ENCODE measurements around the gene CLCN4. TPM values are rescaled to one million over a fixed set of nuclear protein-coding genes. Genes with fewer than 3 reads are reported as not detected.

Gene CLCN4
- total and polyA plus RNA-seq, 10 of the 15 experiments (the other 5 are each of a cell fraction or from before 2014, with no cell fraction given): 0.90 to 6.9 (median 2.9) TPM

DNA sequence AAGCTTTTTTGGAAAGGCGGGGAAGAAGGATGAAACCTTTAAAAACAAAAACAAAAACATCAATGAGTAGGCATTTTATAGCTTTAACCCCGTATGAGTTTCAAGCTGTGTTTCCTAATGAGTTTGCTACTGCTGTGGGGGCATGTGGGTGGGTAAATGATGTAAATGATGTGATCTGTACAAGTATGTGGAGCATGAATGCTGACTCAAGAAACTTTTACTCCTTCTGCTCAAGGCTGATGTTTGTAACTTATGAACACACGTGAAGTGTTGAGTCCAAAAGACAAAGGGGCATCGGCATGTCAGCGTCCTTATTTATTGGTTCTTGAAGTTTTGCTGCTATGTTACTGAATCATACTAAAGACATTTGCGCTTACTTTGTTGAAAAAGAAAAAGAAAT, 76.9 kb downstream of the CLCN4 start (continued):
- TF ChIP-seq, protein P1, sequence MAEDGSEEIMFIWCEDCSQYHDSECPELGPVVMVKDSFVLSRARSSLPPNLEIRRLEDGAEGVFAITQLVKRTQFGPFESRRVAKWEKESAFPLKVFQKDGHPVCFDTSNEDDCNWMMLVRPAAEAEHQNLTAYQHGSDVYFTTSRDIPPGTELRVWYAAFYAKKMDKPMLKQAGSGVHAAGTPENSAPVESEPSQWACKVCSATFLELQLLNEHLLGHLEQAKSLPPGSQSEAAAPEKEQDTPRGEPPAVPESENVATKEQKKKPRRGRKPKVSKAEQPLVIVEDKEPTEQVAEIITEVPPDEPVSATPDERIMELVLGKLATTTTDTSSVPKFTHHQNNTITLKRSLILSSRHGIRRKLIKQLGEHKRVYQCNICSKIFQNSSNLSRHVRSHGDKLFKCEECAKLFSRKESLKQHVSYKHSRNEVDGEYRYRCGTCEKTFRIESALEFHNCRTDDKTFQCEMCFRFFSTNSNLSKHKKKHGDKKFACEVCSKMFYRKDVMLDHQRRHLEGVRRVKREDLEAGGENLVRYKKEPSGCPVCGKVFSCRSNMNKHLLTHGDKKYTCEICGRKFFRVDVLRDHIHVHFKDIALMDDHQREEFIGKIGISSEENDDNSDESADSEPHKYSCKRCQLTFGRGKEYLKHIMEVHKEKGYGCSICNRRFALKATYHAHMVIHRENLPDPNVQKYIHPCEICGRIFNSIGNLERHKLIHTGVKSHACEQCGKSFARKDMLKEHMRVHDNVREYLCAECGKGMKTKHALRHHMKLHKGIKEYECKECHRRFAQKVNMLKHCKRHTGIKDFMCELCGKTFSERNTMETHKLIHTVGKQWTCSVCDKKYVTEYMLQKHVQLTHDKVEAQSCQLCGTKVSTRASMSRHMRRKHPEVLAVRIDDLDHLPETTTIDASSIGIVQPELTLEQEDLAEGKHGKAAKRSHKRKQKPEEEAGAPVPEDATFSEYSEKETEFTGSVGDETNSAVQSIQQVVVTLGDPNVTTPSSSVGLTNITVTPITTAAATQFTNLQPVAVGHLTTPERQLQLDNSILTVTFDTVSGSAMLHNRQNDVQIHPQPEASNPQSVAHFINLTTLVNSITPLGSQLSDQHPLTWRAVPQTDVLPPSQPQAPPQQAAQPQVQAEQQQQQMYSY (CRISPR knock-in tag; IDR thresholded peaks at IDR 0.05): no peak
- TF ChIP-seq, protein P2, sequence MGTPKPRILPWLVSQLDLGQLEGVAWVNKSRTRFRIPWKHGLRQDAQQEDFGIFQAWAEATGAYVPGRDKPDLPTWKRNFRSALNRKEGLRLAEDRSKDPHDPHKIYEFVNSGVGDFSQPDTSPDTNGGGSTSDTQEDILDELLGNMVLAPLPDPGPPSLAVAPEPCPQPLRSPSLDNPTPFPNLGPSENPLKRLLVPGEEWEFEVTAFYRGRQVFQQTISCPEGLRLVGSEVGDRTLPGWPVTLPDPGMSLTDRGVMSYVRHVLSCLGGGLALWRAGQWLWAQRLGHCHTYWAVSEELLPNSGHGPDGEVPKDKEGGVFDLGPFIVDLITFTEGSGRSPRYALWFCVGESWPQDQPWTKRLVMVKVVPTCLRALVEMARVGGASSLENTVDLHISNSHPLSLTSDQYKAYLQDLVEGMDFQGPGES (IDR thresholded peaks at IDR 0.05): no peak
- TF ChIP-seq ZNF274 (IDR thresholded peaks at IDR 0.05; ENCODE audit: insufficient read depth, insufficient read length) (no peak), BCL11A (IDR thresholded peaks at IDR 0.05; ENCODE audit: low read depth, low read length) (no peak), FOS (IDR thresholded peaks at IDR 0.05; ENCODE audit: borderline replicate concordance, extremely low read depth, insufficient read length) (no peak), NFYA (IDR thresholded peaks at IDR 0.05; ENCODE audit: borderline replicate concordance, low read depth, low read length) (no peak), GATAD2B (conservative IDR thresholded peaks at IDR 0.05; ENCODE audit: low read depth) (no peak), STAT1 (conservative IDR thresholded peaks at IDR 0.05) (no peak), CREB1 (IDR thresholded peaks at IDR 0.05; ENCODE audit: low read depth) (no peak), SUPT20H (IDR thresholded peaks at IDR 0.05; ENCODE audit: borderline replicate concordance, control insufficient read depth, low read depth, low read length) (no peak)
- TF ChIP-seq, protein P3, sequence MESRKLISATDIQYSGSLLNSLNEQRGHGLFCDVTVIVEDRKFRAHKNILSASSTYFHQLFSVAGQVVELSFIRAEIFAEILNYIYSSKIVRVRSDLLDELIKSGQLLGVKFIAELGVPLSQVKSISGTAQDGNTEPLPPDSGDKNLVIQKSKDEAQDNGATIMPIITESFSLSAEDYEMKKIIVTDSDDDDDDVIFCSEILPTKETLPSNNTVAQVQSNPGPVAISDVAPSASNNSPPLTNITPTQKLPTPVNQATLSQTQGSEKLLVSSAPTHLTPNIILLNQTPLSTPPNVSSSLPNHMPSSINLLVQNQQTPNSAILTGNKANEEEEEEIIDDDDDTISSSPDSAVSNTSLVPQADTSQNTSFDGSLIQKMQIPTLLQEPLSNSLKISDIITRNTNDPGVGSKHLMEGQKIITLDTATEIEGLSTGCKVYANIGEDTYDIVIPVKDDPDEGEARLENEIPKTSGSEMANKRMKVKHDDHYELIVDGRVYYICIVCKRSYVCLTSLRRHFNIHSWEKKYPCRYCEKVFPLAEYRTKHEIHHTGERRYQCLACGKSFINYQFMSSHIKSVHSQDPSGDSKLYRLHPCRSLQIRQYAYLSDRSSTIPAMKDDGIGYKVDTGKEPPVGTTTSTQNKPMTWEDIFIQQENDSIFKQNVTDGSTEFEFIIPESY (IDR thresholded peaks at IDR 0.05): no peak
- TF ChIP-seq, protein P4, sequence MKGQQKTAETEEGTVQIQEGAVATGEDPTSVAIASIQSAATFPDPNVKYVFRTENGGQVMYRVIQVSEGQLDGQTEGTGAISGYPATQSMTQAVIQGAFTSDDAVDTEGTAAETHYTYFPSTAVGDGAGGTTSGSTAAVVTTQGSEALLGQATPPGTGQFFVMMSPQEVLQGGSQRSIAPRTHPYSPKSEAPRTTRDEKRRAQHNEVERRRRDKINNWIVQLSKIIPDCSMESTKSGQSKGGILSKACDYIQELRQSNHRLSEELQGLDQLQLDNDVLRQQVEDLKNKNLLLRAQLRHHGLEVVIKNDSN (IDR thresholded peaks at IDR 0.05; ENCODE audit: borderline replicate concordance, extremely low read length, insufficient read depth, low read depth, low read length): no peak
- TF ChIP-seq, protein P5, sequence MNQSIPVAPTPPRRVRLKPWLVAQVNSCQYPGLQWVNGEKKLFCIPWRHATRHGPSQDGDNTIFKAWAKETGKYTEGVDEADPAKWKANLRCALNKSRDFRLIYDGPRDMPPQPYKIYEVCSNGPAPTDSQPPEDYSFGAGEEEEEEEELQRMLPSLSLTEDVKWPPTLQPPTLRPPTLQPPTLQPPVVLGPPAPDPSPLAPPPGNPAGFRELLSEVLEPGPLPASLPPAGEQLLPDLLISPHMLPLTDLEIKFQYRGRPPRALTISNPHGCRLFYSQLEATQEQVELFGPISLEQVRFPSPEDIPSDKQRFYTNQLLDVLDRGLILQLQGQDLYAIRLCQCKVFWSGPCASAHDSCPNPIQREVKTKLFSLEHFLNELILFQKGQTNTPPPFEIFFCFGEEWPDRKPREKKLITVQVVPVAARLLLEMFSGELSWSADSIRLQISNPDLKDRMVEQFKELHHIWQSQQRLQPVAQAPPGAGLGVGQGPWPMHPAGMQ (IDR thresholded peaks at IDR 0.05; ENCODE audit: borderline replicate concordance): no peak
- TF ChIP-seq, protein P6, sequence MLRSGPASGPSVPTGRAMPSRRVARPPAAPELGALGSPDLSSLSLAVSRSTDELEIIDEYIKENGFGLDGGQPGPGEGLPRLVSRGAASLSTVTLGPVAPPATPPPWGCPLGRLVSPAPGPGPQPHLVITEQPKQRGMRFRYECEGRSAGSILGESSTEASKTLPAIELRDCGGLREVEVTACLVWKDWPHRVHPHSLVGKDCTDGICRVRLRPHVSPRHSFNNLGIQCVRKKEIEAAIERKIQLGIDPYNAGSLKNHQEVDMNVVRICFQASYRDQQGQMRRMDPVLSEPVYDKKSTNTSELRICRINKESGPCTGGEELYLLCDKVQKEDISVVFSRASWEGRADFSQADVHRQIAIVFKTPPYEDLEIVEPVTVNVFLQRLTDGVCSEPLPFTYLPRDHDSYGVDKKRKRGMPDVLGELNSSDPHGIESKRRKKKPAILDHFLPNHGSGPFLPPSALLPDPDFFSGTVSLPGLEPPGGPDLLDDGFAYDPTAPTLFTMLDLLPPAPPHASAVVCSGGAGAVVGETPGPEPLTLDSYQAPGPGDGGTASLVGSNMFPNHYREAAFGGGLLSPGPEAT (IDR thresholded peaks at IDR 0.05; ENCODE audit: low read depth): no peak

Measured in GM12878 (cell line).